Stomach smooth muscle (tissue), 2 donors: Measurements from ENCODE around the gene CNTN5.

Experiments used
- H3K27ac ChIP-seq: one replicate; pipeline ENCODE4 v1.7.0; 2013; ENCODE audit warnings: mild to moderate bottlenecking, low read length, inconsistent platforms
- H3K27me3 ChIP-seq, 2 donors: one replicate each; pipeline ENCODE4 v1.7.0; 2013; ENCODE audit warnings: low read length in 2 of 2; ENCODE audit not compliant: insufficient read depth in 2 of 2, control insufficient read depth in 1 of 2
- H3K36me3 ChIP-seq, 2 donors: one replicate each; pipeline ENCODE4 v1.7.0; 2013; ENCODE audit warnings: low read length in 2 of 2; ENCODE audit not compliant: control insufficient read depth in 2 of 2, insufficient read depth in 2 of 2
- H3K4me1 ChIP-seq: one replicate; pipeline ENCODE4 v1.7.0; 2013; ENCODE audit warnings: low read length; ENCODE audit not compliant: control insufficient read depth, insufficient read depth
- H3K4me3 ChIP-seq, 2 donors: one replicate each; pipeline ENCODE4 v1.7.0; 2013; ENCODE audit warnings: low read length in 2 of 2
- H3K9ac ChIP-seq, 2 donors: one replicate each; pipeline ENCODE4 v1.7.0; 2013; ENCODE audit warnings: low read length in 2 of 2, mild to moderate bottlenecking in 1 of 2
- H3K9me3 ChIP-seq, 2 donors: one replicate each; pipeline ENCODE4 v1.7.0; 2013; ENCODE audit warnings: low read length in 2 of 2; ENCODE audit not compliant: control insufficient read depth in 2 of 2
- donor health status: healthy.
- donor health status: Pancreatic carcinoma.

Gene CNTN5

DNA sequence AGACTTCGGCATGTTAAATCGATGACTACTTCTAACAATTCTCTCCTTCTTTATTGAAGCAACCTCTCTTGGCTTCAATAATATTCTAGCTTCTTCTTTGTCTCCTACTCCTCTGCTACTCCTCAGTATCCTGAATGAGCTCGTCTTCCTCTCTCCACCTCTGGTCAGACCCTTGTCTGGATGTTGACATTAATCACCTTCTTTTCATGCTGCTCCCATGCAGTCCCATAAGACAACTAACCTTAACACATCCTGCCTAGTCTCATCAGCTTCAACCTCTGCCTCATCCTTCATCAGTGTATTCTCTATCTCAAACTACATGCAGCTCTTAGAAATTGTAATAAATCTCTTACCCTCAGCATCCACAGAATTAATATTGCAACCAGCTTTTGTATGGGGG, 695.6 kb downstream of the CNTN5 start:
- Histone ChIP-seq H3K9ac (no peak overlapping the region), H3K9me3 (no peaks in the 10 kb centered on the region), H3K4me3 (no peak overlapping the region), H3K4me1 (no peaks in the 10 kb centered on the region), H3K27ac (no peak overlapping the region), H3K36me3 (no peaks in the 10 kb centered on the region), H3K27me3 (no peaks in the 10 kb centered on the region)

DNA sequence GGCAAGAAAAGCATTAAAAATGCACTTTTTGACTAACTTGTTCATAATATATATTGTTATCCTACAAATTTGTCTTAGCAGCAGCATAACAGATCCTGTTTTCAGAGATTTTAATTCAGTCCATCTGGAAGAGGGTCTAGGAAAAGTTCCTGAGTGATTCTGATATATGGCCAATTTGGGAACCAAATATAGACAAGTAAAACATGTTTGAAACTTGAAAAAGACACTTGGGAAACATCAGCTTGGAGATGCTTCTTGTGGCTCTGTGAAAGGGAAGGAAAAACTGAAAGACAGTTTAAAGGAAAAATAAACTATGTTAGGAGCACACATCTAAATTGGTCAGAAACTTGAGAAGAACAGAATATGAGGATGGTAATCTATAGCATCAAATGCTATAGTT, 697.5 kb downstream of the CNTN5 start:
- no peak overlapping the region for H3K9ac ChIP-seq
- H3K4me3 ChIP-seq, result no peak overlapping the region
- H3K27me3 ChIP-seq, result no peaks in the 10 kb centered on the region
- no peaks in the 10 kb centered on the region for H3K9me3 ChIP-seq
- no peak overlapping the region for H3K27ac ChIP-seq
- H3K4me1 ChIP-seq, result no peaks in the 10 kb centered on the region
- H3K36me3 ChIP-seq, result no peaks in the 10 kb centered on the region

GRCh38 chr11:99739464-99740089, 718.8 kb downstream of the CNTN5 start:
- Histone ChIP-seq H3K4me1 (no peaks in the 10 kb centered on the region), H3K36me3 (no peaks in the 10 kb centered on the region), H3K4me3 (no peak overlapping the region), H3K9ac (no peak overlapping the region), H3K27me3 (no peaks in the 10 kb centered on the region), H3K27ac (no peak overlapping the region), H3K9me3 (no peaks in the 10 kb centered on the region)

DNA sequence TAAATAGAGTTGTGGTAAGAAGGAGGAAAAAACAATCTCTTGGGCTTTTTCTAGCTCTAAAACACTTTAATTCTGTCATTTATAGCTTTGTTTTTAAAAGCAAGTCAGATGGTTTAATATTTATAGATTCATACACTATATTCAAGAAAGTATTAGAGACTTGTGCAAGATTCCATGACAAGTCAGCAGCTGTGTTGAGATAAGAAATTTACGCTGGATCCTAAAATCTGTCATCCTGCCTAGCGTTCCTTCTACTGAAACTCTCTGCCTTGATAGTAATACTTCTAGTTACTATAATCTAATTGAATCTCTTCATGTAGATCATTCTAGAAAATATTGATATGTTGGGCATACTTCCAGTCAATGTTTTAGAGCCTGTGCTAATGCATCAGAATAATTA, 721.8 kb downstream of the CNTN5 start:
- no peak overlapping the region for H3K27ac ChIP-seq
- H3K27me3 ChIP-seq, result no peaks in the 10 kb centered on the region
- no peak overlapping the region for H3K4me3 ChIP-seq
- no peak overlapping the region for H3K9ac ChIP-seq
- no peaks in the 10 kb centered on the region for H3K36me3 ChIP-seq
- no peaks in the 10 kb centered on the region for H3K4me1 ChIP-seq
- H3K9me3 ChIP-seq, result peaks cover 0 to 4% of the 10 kb centered on the region in 2 donors

DNA sequence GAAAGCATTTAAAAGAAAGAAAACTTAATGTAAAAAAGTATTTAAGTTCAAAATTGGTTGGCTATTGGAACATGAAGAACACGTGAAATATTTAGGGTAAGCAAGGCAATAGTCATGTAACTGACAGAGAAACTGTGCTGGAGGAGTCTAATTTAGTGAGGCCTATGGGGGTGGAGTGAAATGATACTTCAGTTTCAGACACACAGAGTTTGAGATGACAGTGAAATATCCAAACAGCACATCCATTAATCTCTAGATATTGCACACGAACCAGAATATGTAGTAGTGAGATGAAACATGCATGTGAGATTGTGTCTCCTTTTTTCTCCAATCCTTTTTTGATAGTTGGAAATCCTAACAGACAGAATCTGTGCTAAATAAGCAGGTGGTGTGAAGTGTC, 739.0 kb downstream of the CNTN5 start:
- H3K9me3 ChIP-seq, result no peaks in the 10 kb centered on the region
- no peak overlapping the region for H3K9ac ChIP-seq
- H3K4me3 ChIP-seq, result no peak overlapping the region
- H3K27me3 ChIP-seq, result no peaks in the 10 kb centered on the region
- H3K4me1 ChIP-seq, result no peaks in the 10 kb centered on the region
- no peaks in the 10 kb centered on the region for H3K36me3 ChIP-seq
- no peak overlapping the region for H3K27ac ChIP-seq

GRCh38 chr11:99766811-99767210, 746.1 kb downstream of the CNTN5 start:
- Histone ChIP-seq H3K4me3 (no peak overlapping the region), H3K9ac (no peak overlapping the region), H3K27ac (no peak overlapping the region), H3K9me3 (no peaks in the 10 kb centered on the region), H3K36me3 (no peaks in the 10 kb centered on the region), H3K27me3 (no peaks in the 10 kb centered on the region), H3K4me1 (no peaks in the 10 kb centered on the region)

DNA sequence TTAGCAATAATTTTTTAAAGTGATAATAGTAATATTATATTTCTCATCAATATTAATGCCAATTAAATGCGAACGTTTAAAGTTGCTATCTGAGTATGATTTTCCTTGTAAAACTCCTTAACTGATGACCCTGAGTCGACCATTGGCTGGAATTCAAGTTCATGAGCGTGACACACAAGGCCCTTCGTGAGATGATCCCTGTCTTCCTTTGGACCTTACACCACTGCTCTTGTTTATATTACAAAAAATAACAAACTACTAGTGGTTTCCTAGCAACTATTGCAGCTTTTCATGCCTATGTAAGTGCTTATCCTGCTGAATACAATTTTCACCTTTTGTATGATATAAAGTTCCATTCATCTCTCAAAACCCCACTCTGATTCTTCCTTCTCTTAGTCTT, 752.9 kb downstream of the CNTN5 start:
- H3K4me1 ChIP-seq, result no peaks in the 10 kb centered on the region
- H3K9me3 ChIP-seq, result no peaks in the 10 kb centered on the region
- no peak overlapping the region for H3K4me3 ChIP-seq
- no peaks in the 10 kb centered on the region for H3K36me3 ChIP-seq
- H3K27ac ChIP-seq, result no peak overlapping the region
- no peaks in the 10 kb centered on the region for H3K27me3 ChIP-seq
- H3K9ac ChIP-seq, result no peak overlapping the region

- no peak overlapping the region for H3K9ac ChIP-seq
- no peaks in the 10 kb centered on the region for H3K9me3 ChIP-seq
- H3K27ac ChIP-seq, result no peak overlapping the region
- H3K4me1 ChIP-seq, result no peaks in the 10 kb centered on the region
- H3K4me3 ChIP-seq, result no peak overlapping the region
- H3K36me3 ChIP-seq, result no peaks in the 10 kb centered on the region
- no peaks in the 10 kb centered on the region for H3K27me3 ChIP-seq
Measured at GRCh38 chr11:99781074-99781473, 760.3 kb downstream of the CNTN5 start.

- Histone ChIP-seq H3K27ac (no peak overlapping the region), H3K9me3 (no peaks in the 10 kb centered on the region), H3K9ac (no peak overlapping the region), H3K4me1 (no peaks in the 10 kb centered on the region), H3K36me3 (no peaks in the 10 kb centered on the region), H3K4me3 (no peak overlapping the region), H3K27me3 (no peaks in the 10 kb centered on the region)
Measured at GRCh38 chr11:99791354-99791753, 770.6 kb downstream of the CNTN5 start.

GRCh38 chr11:99795999-99796398, 775.2 kb downstream of the CNTN5 start:
- no peaks in the 10 kb centered on the region for H3K9me3 ChIP-seq
- H3K27ac ChIP-seq, result no peak overlapping the region
- no peaks in the 10 kb centered on the region for H3K36me3 ChIP-seq
- no peaks in the 10 kb centered on the region for H3K27me3 ChIP-seq
- H3K4me3 ChIP-seq, result no peak overlapping the region
- no peaks in the 10 kb centered on the region for H3K4me1 ChIP-seq
- no peak overlapping the region for H3K9ac ChIP-seq

DNA sequence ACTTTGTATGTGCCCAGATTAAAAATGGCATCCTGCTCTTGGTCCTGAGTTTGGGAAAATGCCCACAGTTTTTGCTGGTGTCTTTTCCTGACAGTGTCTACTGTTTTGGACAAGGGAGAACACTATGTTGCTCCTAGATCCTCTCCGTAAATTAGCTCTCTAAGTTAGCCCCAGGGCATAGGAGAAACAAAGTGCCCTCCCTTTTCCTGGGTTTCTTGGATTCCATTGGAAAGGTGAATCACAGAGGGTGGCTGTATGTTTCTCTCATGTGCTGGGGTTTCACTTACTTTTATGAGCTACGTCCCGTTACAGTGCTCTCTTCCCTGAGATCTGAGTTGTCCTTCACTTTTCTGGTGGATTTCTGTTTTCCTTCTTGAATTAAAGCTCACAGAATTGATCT, 782.8 kb downstream of the CNTN5 start:
- no peak overlapping the region for H3K9ac ChIP-seq
- no peaks in the 10 kb centered on the region for H3K27me3 ChIP-seq
- H3K4me3 ChIP-seq, result no peak overlapping the region
- no peak overlapping the region for H3K27ac ChIP-seq
- H3K36me3 ChIP-seq, result no peaks in the 10 kb centered on the region
- no peaks in the 10 kb centered on the region for H3K9me3 ChIP-seq
- H3K4me1 ChIP-seq, result no peaks in the 10 kb centered on the region
